Posterior vena cava (tissue), 2 donors: Measurements from ENCODE around the gene PAMR1. TPM values are rescaled to one million over a fixed set of nuclear protein-coding genes. Genes with fewer than 3 reads are reported as not detected.

Source experiments
- DNase-seq: peaks from one replicate; pipeline ENCODE4 v3.0.0-alpha.2; 2020; ENCODE audit warnings: low spot score
- intact Hi-C, 2 donors: fragments of 100-400 bp; cut with DNase I; formaldehyde crosslinking; loops; one replicate each; pipeline versions ENCODE4 v1.14.1 to v1.14.2; 2022 to 2023
- total RNA-seq, 2 donors: library from RNA; stranded (reverse); fragmentation: NEBNext Ultra II Directional; extraction: Animal tissue kit (Norgen Biotek cat#: 25700); gene quantifications; one replicate each; pipeline ENCODE4 v1.2.1, GENCODE V29; 2021
- donor health status: DM: yes; HTN: yes; CAD: no.
- donor health status: DM: yes; HTN: yes; CAD: no.

Gene PAMR1
- total RNA-seq, 2 donors from 2014 or later = 13.0 to 15.2 TPM

GRCh38 chr11:35470616-35471015, 54.8 kb downstream of the PAMR1 start:
- intact Hi-C loops = no loop called here
- DNase-seq = no peak

GRCh38 chr11:35466058-35466457, 59.4 kb downstream of the PAMR1 start:
- DNase-seq = no peak
- intact Hi-C loops = no loop called here

- no peak for DNase-seq
- intact Hi-C loops = no loop called here
These were observed 61.1 kb downstream of the PAMR1 start for GRCh38 chr11:35464308-35464707.

GRCh38 chr11:35463331-35463751, 62.1 kb downstream of the PAMR1 start:
- no peak for DNase-seq
- intact Hi-C loops = no loop called here

- DNase-seq = no peak
- intact Hi-C loops = no loop called here
These were observed 63.4 kb downstream of the PAMR1 start for GRCh38 chr11:35461917-35462538.

GRCh38 chr11:35459489-35459888, 65.9 kb downstream of the PAMR1 start:
- DNase-seq = no peak
- intact Hi-C loops = no loop called here

- intact Hi-C loops = no loop called here
- no peak for DNase-seq
These were observed 66.6 kb downstream of the PAMR1 start for GRCh38 chr11:35458846-35459245.

- intact Hi-C loops = no loop called here
- DNase-seq = no peak
These were observed 71.1 kb downstream of the PAMR1 start for GRCh38 chr11:35454362-35454761.

- intact Hi-C loops = no loop called here
- DNase-seq = no peak
These were observed 88.7 kb downstream of the PAMR1 start for GRCh38 chr11:35436581-35437250.

GRCh38 chr11:35433588-35433987, 91.8 kb downstream of the PAMR1 start:
- intact Hi-C loops = no loop called here
- DNase-seq = no peak

GRCh38 chr11:35432464-35432863, 93.0 kb downstream of the PAMR1 start:
- no peak for DNase-seq
- intact Hi-C loops = no loop called here

GRCh38 chr11:35427071-35427470, 98.3 kb downstream of the PAMR1 start:
- intact Hi-C loops = no loop called here
- peak; percentile 81 for DNase-seq

- intact Hi-C loops = no loop called here
- no peak for DNase-seq
These were observed 99.1 kb downstream of the PAMR1 start for GRCh38 chr11:35426351-35426750.

GRCh38 chr11:35425603-35426212, 99.7 kb downstream of the PAMR1 start:
- intact Hi-C loops = no loop called here
- DNase-seq = no peak

- intact Hi-C loops = no loop called here
- no peak for DNase-seq
These were observed 101.1 kb downstream of the PAMR1 start for GRCh38 chr11:35424157-35424940.

- intact Hi-C loops = no loop called here
These were observed 105.0 kb downstream of the PAMR1 start for GRCh38 chr11:35420371-35420770.

GRCh38 chr11:35419830-35420333, 105.5 kb downstream of the PAMR1 start:
- no peak for DNase-seq
- intact Hi-C loops = no loop called here

More at GRCh38 chr11:35420371-35420770, 105.0 kb downstream of the PAMR1 start:
- DNase-seq = no peak

- DNase-seq = peak; percentile 84
- intact Hi-C loops = no loop called here
These were observed 106.1 kb downstream of the PAMR1 start, which contains the start of gene SLC1A2 for GRCh38 chr11:35419184-35419829. Gene SLC1A2 (minus strand): TSS chr11:35419558. CDS start chr11:35418966, 592 bp downstream.
